Activated T-cell treated with anti-CD3 and anti-CD28 coated beads, Interleukin-2, amount 50 U/mL, for 48 hours (primary cell): ENCODE measurements around the gene BTBD19.
A peak's percentile ranks its signal among the peaks of the same experiment; 100 is the strongest.
"Not testable (repeated sequence)": the region's sequence is repeated elsewhere in the genome, so short reads cannot be mapped to it uniquely, and the experiment has no call there.

Experiments used
- DNase-seq, 2 experiments: peaks; one replicate each; pipeline ENCODE4 v3.0.0-alpha.2; 2020

BTBD19 gene

GRCh38 chr1:44829506-44830384 is 21.4 kb downstream of the BTBD19 start:
- DNase-seq, result no peak

DNA sequence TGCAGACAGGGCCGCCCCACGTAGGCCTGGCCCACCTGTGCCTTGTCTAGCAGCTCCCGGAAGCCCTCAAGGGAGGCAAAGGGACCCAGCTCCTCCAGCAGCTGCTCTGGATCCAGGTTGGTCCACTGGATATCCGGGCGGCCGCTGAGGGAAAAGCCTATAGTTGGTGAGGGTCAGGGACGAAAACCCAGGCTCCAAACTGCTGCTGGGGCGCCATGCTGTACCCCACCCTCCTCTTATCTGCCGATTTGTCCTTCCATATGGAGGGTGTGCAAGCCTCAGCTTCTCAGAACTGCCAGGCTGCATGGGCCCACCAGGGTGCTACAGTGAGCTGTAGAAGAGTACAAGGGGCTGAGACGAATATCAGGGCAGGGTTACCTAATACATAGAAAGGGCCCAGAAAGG is 22.6 kb downstream of the BTBD19 start:
- DNase-seq, result no peak

GRCh38 chr1:44831516-44831915 is 23.2 kb downstream of the BTBD19 start:
- no peak for DNase-seq

- DNase-seq, result no peak
These were observed 23.9 kb downstream of the BTBD19 start for GRCh38 chr1:44832056-44832705.

DNA sequence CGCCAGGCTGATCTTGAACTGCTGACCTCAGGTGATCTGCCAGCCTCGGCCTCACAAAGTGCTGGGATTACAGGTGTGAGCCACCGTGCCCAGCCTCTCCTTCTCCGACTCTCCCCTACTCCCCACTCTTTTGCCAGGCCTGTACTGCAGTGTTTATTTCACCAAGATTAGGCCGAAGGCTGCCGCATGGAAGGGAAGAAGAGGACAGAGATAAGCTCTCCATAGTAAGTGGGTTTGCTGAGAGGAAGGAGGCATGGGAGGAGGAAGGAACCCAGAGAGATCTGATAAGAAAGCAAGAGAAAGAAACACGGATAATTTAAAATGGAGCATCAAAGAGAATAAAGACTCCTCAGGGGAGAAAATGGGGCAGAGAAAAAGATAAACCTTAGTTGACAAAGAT is 26.0 kb downstream of the BTBD19 start:
- DNase-seq, result no peak

GRCh38 chr1:44835738-44836675 is 27.7 kb downstream of the BTBD19 start:
- peak; percentile 92 for DNase-seq

GRCh38 chr1:44838294-44838693 is 30.0 kb downstream of the BTBD19 start:
- DNase-seq, result not testable (repeated sequence)

GRCh38 chr1:44839576-44839975 is 31.3 kb downstream of the BTBD19 start:
- DNase-seq, result no peak

GRCh38 chr1:44842486-44842861 is 34.2 kb downstream of the BTBD19 start:
- DNase-seq, result no peak

- DNase-seq, result peak; percentile 38 to 50
These were observed 34.7 kb downstream of the BTBD19 start, which contains the start of gene PTCH2 for GRCh38 chr1:44842862-44843655. PTCH2 (minus strand) TSS chr1:44843253; CDS start chr1:44842932, 321 bp downstream.

DNA sequence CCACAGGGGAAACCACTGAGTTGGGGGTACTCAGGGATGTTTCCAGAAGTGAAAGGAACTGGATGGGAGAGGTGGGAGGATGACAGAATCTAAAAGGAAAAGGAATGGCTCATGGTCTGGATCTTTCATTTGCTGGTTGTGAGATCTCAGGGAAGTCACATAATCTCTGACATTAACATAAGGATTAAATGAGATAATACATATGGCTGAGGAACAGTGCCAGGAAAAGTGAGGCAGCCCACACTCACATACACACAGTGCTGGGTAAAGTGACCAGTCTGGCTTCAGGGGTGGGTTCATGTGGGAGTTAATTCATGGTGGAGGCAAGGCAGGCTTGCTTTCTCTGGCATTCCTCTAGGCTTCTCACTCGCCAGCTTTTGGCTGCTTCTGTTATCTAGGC is 38.7 kb downstream of the BTBD19 start:
- no peak for DNase-seq

GRCh38 chr1:44847845-44848244 is 39.5 kb downstream of the BTBD19 start:
- no peak for DNase-seq

DNA sequence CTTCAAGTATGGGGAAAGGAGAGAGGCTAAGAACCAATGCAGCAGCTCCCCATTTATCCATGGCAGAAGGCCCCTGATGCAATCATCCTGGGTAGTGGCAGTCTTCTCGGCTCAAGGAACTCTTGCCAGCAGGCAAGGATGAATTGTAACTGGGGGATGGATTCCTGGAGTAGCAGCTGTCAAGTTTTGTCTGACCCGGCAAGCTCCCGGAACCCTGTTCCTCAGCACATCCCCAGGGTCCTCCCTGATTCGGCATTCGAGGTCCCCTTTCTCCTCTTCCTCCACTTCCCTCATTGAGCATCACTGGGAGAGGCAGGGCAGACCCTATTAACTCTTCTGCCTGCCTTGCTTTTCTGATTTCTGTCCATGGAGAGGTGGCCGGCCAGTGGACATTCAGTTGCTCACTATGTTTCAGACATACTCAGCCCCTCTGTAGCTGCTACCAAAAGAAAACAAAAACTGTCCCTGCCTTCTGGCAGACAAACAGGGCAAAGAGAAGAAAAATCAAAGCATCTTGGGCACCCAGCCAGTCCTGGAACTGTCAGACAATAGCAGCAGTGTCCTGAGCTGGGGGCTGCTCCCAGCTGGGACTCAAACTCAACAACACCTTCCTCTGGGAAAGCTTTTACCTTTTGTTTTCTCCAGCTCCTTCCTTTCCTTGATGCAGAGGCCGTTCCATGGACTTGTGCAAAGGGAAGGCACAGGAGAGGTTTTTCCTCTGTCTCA is 40.3 kb downstream of the BTBD19 start:
- DNase-seq, result no peak

DNA sequence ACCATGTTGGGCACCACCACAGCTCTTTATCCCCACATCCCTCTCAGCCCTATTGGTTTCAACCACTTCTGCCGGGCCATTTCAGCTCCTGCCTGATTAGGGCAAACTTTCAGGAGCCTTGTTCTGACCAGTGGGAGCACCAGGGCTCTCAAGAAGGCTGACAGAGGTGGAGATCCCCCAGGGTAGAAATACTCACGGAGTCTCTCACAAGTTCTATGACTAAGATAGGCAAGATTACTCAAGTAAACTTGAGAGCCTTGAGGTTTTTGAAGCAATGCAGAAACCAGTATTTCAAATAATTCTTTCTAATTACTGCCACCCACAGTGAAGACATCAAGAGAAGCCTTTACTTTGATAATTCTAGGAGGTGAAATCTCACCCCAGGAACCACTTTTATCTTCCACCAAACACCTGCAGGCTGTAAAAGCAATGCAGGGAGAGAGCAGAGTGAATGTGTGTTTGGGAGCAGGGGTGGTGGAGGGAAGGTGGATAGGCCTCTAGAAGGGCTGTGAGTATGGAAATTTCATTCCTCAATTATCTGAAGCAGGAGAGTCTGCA is 41.3 kb downstream of the BTBD19 start:
- no peak for DNase-seq

DNA sequence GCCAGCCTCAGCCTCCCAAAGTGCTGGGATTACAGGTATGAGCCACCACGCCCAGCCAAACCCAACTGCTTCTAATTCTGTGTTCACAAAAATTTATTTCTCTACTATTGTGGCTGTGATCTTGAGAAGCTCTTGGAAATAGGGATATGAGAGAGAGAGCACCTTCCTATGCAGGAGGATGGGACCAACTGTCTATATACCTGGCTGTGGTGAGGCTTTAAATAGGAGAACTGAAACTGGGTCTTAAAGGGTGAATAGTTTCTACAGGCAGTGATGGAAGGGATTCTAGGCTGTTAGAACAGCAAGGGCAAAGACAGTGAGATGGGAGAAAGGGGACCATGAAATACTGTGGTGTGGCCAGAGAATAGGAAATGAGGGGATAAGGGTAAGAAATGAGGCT is 43.0 kb downstream of the BTBD19 start:
- DNase-seq, result no peak

DNA sequence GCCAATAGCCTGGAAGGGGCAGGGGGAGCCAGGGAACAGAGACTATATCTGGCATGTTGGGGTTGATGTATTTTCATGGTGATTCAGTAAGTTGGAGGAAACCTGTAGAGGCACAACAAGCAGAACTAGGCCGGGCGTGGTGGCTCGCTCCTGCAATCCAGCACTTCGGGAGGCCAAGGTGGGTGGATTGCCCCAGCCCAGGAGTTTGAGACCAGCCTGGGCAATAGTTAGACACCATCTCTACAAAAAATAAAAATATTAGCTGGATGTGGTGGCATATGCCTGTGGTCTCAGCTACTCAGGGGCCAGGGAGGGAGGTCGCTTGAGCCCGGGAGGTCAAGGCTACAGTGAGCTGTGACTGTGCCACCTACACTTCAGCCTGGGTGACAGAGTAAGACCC is 44.9 kb downstream of the BTBD19 start:
- no peak for DNase-seq

DNA sequence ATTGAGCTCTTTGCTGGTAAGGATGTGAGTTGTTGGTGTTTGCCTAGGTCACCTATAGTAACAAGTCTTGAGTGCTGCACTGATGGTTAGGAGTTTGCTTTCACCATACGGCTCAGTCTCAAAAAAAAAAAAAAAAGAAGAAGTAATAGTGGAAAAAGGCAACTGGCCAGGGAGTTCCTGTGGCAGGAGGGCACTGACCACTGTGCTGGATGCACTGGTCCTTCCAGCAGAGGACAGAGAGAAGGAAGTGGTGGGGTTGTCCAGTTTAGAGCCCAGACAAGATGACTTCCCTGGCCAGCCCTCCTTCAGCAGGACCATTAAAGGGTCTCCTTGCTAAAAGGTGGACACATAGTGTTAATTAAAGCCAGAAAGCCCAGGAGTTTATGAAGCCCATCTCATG is 46.6 kb downstream of the BTBD19 start:
- DNase-seq, result no peak

DNA sequence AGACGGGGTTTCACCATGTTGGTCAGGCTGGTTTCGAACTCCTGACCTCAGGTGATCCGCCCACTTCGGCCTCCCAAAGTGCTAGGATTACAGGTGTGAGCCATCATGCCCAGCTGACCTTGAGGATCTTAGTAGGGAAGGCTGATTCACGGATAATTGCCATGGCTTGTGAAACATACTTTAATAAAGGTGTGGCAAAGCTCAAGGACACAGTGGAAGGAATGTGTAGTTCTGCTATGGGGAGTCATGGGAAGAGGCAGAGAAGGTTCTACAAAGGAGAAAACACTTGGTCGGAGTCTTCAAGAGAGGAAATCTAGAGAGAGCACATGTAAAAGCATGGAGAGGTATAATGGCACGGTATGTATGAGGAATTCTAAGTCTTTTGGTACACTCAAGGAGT is 47.4 kb downstream of the BTBD19 start:
- DNase-seq, result no peak

GRCh38 chr1:44857446-44857845 is 49.1 kb downstream of the BTBD19 start:
- no peak for DNase-seq

DNA sequence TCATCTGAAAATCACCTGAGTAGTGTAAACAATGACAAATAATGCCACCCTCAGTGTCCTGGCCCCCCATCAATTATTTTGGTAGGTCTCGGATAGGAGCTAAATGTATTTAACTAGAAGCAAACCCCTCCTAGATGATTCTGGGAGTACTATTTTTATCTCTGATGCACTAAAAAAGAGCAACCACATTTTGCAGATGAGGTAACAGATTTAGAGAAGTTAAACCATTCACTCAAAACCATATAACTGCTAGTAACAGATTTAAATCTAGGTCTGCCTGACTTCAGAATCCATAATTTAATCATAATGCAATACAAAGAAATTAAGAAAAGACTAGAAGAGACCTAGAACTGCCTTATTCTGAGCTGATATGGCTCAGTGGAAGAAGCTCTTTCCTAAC is 52.0 kb downstream of the BTBD19 start:
- no peak for DNase-seq

DNA sequence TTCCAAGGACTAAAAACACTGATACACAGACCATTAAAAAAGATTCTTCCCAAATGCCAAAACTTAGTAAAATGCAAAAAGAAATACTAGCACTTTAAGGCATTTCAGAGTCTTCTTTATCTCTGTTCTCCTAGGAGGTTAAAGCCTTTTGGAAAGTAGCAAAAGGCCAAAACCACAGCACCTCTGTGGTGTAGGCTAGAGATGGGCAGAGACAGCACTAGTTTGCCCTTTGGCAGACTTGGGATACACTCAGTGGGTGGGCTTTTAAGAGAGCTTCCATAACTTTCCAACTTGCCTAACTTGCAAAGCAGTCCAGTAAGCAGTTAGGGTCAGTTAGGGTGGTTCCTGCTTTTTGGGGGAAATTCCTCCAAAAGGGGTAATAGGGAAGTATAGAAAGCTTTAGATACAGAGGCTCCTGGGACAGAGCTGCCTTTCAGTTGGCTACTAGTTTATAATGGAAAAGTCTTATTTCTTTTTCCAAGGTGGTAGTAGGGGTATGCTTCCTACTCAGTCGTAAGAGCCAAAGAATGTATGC is 52.6 kb downstream of the BTBD19 start:
- DNase-seq, result no peak
